D721Med (cell line): Measurements from ENCODE around the gene PRKCA.
"Not testable (repeated sequence)": the region's sequence is repeated elsewhere in the genome, so short reads cannot be mapped to it uniquely, and the experiment has no call there.

Experiments
- DNase-seq: peaks from one replicate; pipeline ENCODE4 v3.0.0; 2011; ENCODE audit warnings: low spot score; ENCODE audit not compliant: insufficient read length
- FAIRE-seq: peaks from 2 replicates; lab custom pipeline; 2011; peaks lifted over from hg19 to GRCh38; lab: Jason Lieb, UNC
- TF ChIP-seq, protein P1 (sequence below): IDR thresholded peaks from 2 replicates; pipeline ENCODE4 v1.5.1; 2012; ENCODE audit warnings: mild to moderate bottlenecking, control low read depth; ENCODE audit not compliant: insufficient read depth; ENCODE audit errors: missing control alignments

PRKCA gene

DNA sequence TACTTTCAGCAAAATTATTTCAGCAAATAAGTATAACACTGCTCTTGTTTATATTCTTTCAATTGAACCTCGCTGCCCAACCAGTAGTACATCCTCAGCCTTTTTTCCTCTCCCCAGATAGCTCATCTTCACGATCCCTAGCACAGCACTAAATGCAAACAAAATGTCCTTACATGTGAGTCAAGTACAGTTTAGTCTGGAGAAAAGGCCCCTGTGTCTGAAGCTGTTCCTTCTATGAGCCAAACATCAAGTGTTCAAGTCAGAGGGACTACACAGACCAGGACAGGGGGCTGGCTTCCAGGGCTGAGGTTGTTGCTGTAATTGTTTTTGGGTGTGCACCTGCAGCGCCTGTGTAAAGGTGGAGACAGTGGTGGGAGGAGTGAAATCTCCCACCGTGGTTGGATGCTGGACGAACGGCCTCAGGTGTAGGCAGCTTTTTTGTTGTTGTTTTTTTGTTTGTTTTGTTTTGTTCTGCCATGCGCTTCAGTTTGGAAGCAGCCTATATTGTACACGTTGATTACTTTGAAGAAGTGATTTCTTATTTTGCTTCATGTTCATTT, 147.1 kb downstream of the PRKCA start:
- DNase-seq (no peak), FAIRE-seq (no peak)
- TF ChIP-seq, protein P1, sequence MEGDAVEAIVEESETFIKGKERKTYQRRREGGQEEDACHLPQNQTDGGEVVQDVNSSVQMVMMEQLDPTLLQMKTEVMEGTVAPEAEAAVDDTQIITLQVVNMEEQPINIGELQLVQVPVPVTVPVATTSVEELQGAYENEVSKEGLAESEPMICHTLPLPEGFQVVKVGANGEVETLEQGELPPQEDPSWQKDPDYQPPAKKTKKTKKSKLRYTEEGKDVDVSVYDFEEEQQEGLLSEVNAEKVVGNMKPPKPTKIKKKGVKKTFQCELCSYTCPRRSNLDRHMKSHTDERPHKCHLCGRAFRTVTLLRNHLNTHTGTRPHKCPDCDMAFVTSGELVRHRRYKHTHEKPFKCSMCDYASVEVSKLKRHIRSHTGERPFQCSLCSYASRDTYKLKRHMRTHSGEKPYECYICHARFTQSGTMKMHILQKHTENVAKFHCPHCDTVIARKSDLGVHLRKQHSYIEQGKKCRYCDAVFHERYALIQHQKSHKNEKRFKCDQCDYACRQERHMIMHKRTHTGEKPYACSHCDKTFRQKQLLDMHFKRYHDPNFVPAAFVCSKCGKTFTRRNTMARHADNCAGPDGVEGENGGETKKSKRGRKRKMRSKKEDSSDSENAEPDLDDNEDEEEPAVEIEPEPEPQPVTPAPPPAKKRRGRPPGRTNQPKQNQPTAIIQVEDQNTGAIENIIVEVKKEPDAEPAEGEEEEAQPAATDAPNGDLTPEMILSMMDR = no peak

DNA sequence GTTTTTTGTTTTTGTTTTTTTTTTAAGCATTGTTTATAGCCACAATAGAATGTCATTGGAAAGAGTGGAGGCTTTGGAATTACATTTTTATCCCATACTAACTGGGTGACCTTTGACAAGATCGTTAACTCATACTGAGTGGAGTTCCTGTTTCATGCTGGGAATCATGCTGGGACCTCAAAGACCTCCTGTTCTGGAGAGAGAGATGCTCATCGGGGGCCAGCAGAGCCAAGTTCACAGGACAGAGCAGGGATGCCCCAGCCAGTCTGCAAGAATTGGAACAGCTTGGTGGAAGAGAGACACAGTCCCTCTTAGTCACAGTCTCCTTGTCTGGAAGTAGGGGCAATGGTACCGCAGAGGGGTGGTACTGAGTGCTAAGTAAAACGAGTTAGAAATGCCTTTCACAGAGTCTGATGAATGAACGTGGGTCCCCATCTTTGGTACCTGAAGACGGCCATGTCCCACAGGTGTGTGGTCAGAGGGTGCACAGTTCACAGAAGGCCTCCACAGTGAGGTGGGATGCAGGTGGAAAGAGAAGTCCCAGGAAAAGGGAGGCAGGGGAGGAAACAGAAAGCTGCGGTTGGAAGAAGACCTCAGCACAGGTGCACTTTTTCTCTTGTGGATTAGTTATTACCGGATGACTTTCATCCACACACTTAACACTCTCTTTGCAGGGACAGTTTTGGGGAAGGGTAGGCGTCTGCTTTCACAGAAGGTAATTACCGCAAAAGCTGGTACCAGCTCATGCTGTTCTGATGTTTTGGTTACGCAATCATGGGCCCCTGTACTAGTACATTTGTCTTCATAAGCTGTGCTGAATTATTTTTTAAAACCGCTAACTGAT, 147.8 kb downstream of the PRKCA start:
- FAIRE-seq = no peak
- TF ChIP-seq, protein P1 = no peak
- no peak for DNase-seq

DNA sequence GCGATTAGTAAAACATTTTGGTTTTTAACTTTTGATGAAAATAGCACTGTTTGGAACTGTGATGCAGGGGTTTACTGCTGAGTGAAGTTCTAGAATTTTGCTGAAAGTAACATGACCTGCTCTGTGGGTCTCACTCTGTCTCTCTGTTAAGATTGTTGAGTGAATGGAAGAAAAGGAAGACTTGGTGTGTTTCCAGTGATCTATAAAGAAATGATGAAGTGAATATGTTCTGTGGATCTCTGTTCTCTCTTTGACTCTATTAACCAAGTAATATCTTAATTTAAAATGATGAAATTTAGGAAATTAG, 148.4 kb downstream of the PRKCA start:
- TF ChIP-seq, protein P1 = no peak
- DNase-seq (no peak), FAIRE-seq (no peak)

DNA sequence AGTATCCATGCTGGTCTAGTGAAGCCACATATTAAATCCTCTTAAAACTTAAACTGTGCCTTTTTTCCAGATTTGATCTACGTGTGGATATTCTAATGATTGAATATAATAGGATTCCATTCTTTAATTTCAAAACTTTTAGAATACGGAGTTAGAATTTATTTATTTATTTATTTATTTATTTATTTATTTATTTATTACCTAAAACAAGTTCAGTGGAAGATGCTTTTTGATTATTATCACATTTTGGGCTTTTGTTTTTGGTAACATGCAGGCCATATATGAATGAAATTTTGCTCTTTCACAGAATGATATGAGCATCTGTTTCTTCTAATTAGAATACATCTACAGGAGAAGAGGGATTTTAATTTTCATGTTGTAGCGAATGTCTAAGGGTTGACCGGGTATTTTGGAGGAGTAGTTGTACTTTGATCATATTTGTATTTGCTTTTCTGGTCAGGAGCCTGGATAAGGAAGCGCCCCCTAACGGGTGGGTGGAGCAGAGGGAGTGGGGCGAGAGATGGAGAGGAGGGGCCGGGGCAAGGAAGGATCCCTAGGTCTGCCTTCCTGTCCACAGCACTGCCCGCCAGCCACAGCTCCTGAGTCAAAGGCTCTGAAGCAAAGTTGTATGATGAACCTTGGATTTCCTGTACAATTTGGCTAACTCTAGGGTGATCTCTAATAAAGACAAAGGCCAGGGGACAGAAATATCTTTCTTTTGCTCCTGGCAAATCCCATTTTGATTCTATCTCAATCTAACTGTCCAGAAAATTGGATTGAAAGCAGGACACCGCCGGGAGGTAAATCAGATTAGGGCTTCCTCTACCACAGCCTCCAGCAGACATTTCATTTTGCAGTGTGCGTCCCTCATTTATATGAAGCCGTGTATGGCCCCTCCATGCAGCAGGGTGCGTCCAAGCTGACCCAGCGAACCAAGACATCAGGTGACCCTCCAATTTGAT, 149.1 kb downstream of the PRKCA start:
- FAIRE-seq = no peak
- TF ChIP-seq, protein P1 = peak; percentile 48

GRCh38 chr17:66455060-66455459, 152.6 kb downstream of the PRKCA start:
- FAIRE-seq = no peak
- TF ChIP-seq, protein P1 = no peak
- DNase-seq = no peak

More for the DNA sequence above, 149.1 kb downstream of the PRKCA start:
- DNase-seq = no peak

GRCh38 chr17:66457499-66457898, 155.1 kb downstream of the PRKCA start:
- FAIRE-seq, DNase-seq: not testable (repeated sequence)

- no peak for FAIRE-seq
- DNase-seq = no peak
- TF ChIP-seq, protein P1 = no peak
These were observed 156.4 kb downstream of the PRKCA start for GRCh38 chr17:66458782-66459181.
